Sigmoid colon (tissue), 7 donors: Measurements from ENCODE around the gene RPIA. TPM values are rescaled to one million over a fixed set of nuclear protein-coding genes. Genes with fewer than 3 reads are reported as not detected.

Source experiments
- DNase-seq: peaks from one replicate; pipeline ENCODE4 v3.0.0-alpha.2; 2019
- H3K27ac ChIP-seq, 4 donors: fragments of 200-600 bp; sonication (generic); one replicate each; pipeline ENCODE4 v1.5.1; 2016 to 2019; ENCODE audit warnings: mild to moderate bottlenecking in 1 of 4
- H3K27me3 ChIP-seq, 3 donors: fragments of 200-600 bp; sonication (generic); one replicate each; pipeline ENCODE4 v1.5.1; 2019; ENCODE audit warnings: mild to moderate bottlenecking in 1 of 3
- H3K36me3 ChIP-seq, 4 donors: fragments of 200-600 bp; sonication (generic); one replicate each; pipeline ENCODE4 v1.5.1; 2016 to 2019
- H3K4me1 ChIP-seq, 4 donors: fragments of 200-600 bp; sonication (generic); one replicate each; pipeline ENCODE4 v1.5.1; 2017 to 2019
- H3K4me3 ChIP-seq, 4 donors: fragments of 200-600 bp; sonication (generic); one replicate each; pipeline ENCODE4 v1.5.1; 2017 to 2019; ENCODE audit warnings: mild to moderate bottlenecking in 2 of 4, moderate library complexity in 1 of 4
- H3K9me3 ChIP-seq, 4 donors: fragments of 200-600 bp in 3 of 4; sonication (generic) in 3 of 4; one replicate each; pipeline versions ENCODE4 v1.5.1 to v1.6.1; 2013 to 2019
- EP300 ChIP-seq, 4 donors: sonication (generic); formaldehyde crosslinking; IDR thresholded peaks; one replicate each; pipeline ENCODE4 v1.6.1; 2017; ENCODE audit warnings: antibody characterized with exemption in 4 of 4
- POLR2A ChIP-seq, 2 donors: fragments of 450-650 bp; IDR thresholded peaks; one replicate each; pipeline ENCODE4 v1.6.1; 2016; ENCODE audit warnings: antibody characterized with exemption in 2 of 2, mild to moderate bottlenecking in 2 of 2, moderate library complexity in 2 of 2
- POLR2AphosphoS5 ChIP-seq, 4 donors: sonication (generic); formaldehyde crosslinking; IDR thresholded peaks; one replicate each; pipeline ENCODE4 v1.6.1; 2017; ENCODE audit warnings: antibody characterized with exemption in 4 of 4
- WGBS, 2 donors: extraction: QIAGEN DNeasy Blood & Tissue Kit; methylation state at CpG; one replicate each; pipeline ENCODE4 v1.1.7; 2013; 5-methylcytosine and 5-hydroxymethylcytosine counted together
- intact Hi-C: fragments of 100-400 bp; cut with DNase I; formaldehyde crosslinking; loops from one replicate; pipeline ENCODE4 v1.15.1; 2023
- polyA plus RNA-seq, 3 donors: library from polyadenylated mRNA; stranded (reverse); fragments of 200-250 nt; gene quantifications; one replicate each; pipeline ENCODE4 v1.2.3, GENCODE V29; 2013
- total RNA-seq, 4 donors: library from RNA; depleted of rRNA; stranded (reverse); fragments of >200 nt; gene quantifications; one replicate each; pipeline ENCODE4 v1.1.0, GENCODE V29; 2016
- TF ChIP-seq, protein P1 (sequence below), 4 experiments: fragments of 450-650 bp in 3 of 4; fragments of 200-600 bp in 1 of 4; IDR thresholded peaks; one replicate each; pipeline ENCODE4 v1.5.1; 2016 to 2019; ENCODE audit warnings: antibody characterized with exemption in 4 of 4, mild to moderate bottlenecking in 3 of 4, moderate library complexity in 2 of 4
- donor health status: healthy with polysubstance abuse.
- donor health status: Bipolar disorder and iron deficiency.
- donor health status: healthy.

The RPIA gene
- total and polyA plus RNA-seq, 7 donors, result 1.1 to 38.3 (median 8.2) TPM

- Histone ChIP-seq H3K4me3 (peak overlapping the region; percentile 65 to 80 (median 76)), H3K4me1 (peaks cover 0 to 26% (median 24%) of the 10 kb centered on the region in 4 donors), H3K9me3 (no peaks in the 10 kb centered on the region), H3K36me3 (no peaks in the 10 kb centered on the region), H3K27ac (peak overlapping the region; percentile 73 to 84 (median 80)), H3K27me3 (no peaks in the 10 kb centered on the region)
- no peak for DNase-seq
- intact Hi-C loops, result loop anchor here (1.0 kb wide), 1 partner anchor 61 kb away; no protein-coding TSS in a partner anchor
- no peak for TF ChIP-seq EP300 (IDR thresholded peaks at IDR 0.05)
- TF ChIP-seq, protein P1, sequence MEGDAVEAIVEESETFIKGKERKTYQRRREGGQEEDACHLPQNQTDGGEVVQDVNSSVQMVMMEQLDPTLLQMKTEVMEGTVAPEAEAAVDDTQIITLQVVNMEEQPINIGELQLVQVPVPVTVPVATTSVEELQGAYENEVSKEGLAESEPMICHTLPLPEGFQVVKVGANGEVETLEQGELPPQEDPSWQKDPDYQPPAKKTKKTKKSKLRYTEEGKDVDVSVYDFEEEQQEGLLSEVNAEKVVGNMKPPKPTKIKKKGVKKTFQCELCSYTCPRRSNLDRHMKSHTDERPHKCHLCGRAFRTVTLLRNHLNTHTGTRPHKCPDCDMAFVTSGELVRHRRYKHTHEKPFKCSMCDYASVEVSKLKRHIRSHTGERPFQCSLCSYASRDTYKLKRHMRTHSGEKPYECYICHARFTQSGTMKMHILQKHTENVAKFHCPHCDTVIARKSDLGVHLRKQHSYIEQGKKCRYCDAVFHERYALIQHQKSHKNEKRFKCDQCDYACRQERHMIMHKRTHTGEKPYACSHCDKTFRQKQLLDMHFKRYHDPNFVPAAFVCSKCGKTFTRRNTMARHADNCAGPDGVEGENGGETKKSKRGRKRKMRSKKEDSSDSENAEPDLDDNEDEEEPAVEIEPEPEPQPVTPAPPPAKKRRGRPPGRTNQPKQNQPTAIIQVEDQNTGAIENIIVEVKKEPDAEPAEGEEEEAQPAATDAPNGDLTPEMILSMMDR (IDR thresholded peaks at IDR 0.05), result peak in 2 of 4 experiments; percentile 22 to 42
- WGBS, 2 donors, result 29 to 36% methylated on average over 20 of the region's 20 CpGs
Observed at GRCh38 chr2:88690591-88691338, 708 bp upstream of the RPIA start.

DNA sequence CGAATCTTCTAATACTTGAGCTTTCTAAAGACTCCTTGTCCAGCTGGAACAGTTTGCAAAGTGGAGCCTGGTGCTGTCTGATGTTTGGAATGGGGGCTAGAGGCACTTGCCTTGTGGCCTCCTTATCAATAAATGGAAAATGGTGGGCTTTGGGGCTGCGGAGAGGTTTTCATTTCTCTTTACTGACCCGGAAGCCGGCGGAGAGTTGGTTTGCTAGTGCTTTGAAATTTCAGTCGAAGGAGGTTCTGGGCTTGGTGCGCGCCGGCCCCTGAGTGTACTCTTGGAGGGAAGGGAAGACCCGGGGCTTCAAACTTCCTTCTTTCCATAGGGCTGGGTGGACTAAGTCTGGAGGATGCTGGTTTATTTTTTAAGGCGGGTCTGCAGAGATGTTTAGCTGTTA, 714 bp downstream of the RPIA start:
- DNase-seq, result no peak
- no peaks in the 10 kb centered on the region for H3K9me3 ChIP-seq
- H3K4me1 ChIP-seq, result peaks cover 0 to 26% (median 24%) of the 10 kb centered on the region in 4 donors
- TF ChIP-seq POLR2A (IDR thresholded peaks at IDR 0.05) (no peak), EP300 (IDR thresholded peaks at IDR 0.05) (no peak)
- TF ChIP-seq, protein P1 (IDR thresholded peaks at IDR 0.05), result no peak
- H3K27me3 ChIP-seq, result no peaks in the 10 kb centered on the region
- H3K27ac ChIP-seq, result peak overlapping the region; percentile 73 to 84 (median 80)
- H3K4me3 ChIP-seq, result peak overlapping the region; percentile 65 to 80 (median 76)
- intact Hi-C loops, result no loop called here
- 1% methylated on average over 11 of the region's 11 CpGs for WGBS, 2 donors
- no peaks in the 10 kb centered on the region for H3K36me3 ChIP-seq

DNA sequence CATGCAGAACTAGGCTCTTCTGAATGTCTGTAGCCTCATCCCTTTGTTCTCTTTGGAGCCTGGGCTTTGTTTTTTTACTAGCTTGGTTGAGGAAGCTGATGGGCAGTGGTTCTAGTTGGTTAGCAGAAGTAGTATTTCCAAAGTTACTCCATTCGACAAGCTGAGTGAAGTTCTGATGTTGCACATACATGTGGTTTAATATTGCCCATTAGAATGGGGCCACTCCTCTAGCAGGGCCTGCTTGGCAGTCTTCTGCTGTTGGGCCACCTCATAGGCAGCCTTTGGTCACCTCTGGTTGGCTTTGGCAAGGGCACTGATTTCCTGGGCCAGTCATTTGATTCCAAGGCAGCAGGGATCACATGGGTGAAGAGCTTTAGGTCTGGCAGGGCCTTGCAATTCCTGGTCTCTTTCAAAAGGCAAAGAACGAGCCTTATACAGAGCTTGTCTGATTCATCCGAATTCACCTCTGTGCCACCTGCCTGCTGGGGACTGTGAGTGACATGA, 2.5 kb downstream of the RPIA start:
- TF ChIP-seq, protein P1 (IDR thresholded peaks at IDR 0.05), result no peak
- TF ChIP-seq POLR2A (IDR thresholded peaks at IDR 0.05) (no peak), EP300 (IDR thresholded peaks at IDR 0.05) (no peak), POLR2AphosphoS5 (IDR thresholded peaks at IDR 0.05) (no peak)

DNA sequence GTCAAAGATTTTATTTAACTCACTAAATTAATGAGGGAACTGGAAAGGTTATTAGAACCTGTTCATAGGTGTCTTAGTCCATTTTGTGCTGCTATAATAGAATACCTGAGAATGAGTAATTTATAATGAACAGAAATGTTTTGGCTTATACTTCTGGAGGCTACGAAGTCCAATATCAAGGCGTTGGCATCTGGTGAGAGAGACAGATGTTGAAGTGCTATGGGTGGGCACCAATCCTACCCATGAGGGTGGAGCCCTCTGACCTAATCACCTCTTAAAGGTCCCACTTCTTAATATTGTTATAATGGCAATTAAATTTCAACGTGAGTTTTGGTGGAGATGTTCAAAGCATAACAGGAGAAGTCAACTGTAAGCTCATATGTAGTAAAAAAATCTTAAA, 5.1 kb downstream of the RPIA start:
- no peak for DNase-seq
- no peak for TF ChIP-seq EP300 (IDR thresholded peaks at IDR 0.05)
- no peak for TF ChIP-seq POLR2A (IDR thresholded peaks at IDR 0.05)
- TF ChIP-seq, protein P1 (IDR thresholded peaks at IDR 0.05), result no peak
- TF ChIP-seq POLR2AphosphoS5 (IDR thresholded peaks at IDR 0.05), result no peak
- WGBS, 2 donors, result 83 to 93% methylated on average over 3 of the region's 3 CpGs

More for the DNA sequence above, 2.5 kb downstream of the RPIA start:
- H3K27me3 ChIP-seq, result no peaks in the 10 kb centered on the region
- intact Hi-C loops, result no loop called here
- H3K4me3 ChIP-seq, result no peak overlapping the region
- no peaks in the 10 kb centered on the region for H3K9me3 ChIP-seq
- H3K27ac ChIP-seq, result no peak overlapping the region
- H3K36me3 ChIP-seq, result peaks cover 0 to 7% (median 0%) of the 10 kb centered on the region in 4 donors
- peaks cover 0 to 26% (median 24%) of the 10 kb centered on the region in 4 donors for H3K4me1 ChIP-seq
- no peak for DNase-seq
- WGBS, 2 donors, result 89 to 92% methylated on average over 3 of the region's 3 CpGs

More for the DNA sequence above, 5.1 kb downstream of the RPIA start:
- no peak overlapping the region for H3K4me3 ChIP-seq
- intact Hi-C loops, result no loop called here
- no peaks in the 10 kb centered on the region for H3K27me3 ChIP-seq
- H3K36me3 ChIP-seq, result peaks cover 0 to 28% (median 0%) of the 10 kb centered on the region in 4 donors
- no peaks in the 10 kb centered on the region for H3K9me3 ChIP-seq
- peaks cover 0 to 15% (median 14%) of the 10 kb centered on the region in 4 donors for H3K4me1 ChIP-seq
- no peak overlapping the region for H3K27ac ChIP-seq
